ENCODE data around the gene MARK1.

MARK1 gene

DNA sequence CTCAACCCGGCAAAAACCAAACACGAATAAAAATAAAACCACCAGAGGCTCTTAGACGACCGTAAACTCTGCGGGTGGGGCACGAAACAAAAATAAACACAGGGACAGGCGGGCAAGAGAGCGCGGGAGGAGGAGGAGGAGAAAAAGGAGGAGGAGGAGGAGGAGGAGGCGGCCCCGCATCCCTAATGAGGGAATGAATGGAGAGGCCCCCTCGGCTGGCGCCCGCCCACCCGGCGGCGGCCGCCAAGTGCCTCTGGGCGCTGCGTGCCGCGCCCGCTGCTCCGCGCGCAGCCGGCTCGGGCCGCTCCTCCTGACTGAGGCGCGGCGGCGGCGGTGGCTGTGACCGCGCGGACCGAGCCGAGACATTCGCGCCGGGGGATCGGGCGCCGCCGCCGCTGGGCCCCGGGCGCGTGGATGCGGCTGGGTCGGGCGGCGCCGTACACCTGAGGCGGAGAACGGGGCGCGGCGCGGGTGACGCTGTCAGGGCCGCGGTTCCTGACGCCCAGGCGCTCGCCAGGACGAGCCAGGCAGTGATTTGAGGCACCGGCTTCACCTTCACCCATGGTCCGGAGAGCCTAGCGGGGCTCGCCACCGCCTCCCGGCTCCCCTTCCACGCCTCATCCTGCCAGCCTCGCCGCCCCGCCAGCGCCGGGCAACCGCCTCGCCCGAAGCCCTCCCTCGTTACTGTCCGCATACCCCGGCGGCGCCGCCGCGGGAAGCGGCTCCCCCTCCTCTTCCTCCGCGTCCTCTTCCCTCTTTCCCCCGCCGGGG is at the start of gene MARK1:
Gene MARK1 (plus strand): TSS at position 229 of the 771 bp plus-strand sequence. CDS start 687 bp downstream, outside the sequence.
- Mint-ChIP-seq H3K27me3 (ENCODE audit: low read depth) (peaks cover 65% of the 10 kb centered on the region), H3K9me3 (no peaks in the 10 kb centered on the region), H3K27ac (peak within 1 kb of the TSS; percentile 2), H3K36me3 (ENCODE audit: low read depth) (no peaks in the 10 kb centered on the region), H3K4me3 (peak within 1 kb of the TSS; percentile 83), H3K4me1 (ENCODE audit: low read depth) (peaks cover 13% of the 10 kb centered on the region)

GRCh38 chr1:220483700-220484099 is 44.2 kb upstream of the MARK1 start:
- Mint-ChIP-seq H3K4me3 (no peak overlapping the region), H3K4me1 (ENCODE audit: low read depth) (no peaks in the 10 kb centered on the region), H3K27ac (no peak overlapping the region), H3K27me3 (ENCODE audit: low read depth) (no peaks in the 10 kb centered on the region), H3K9me3 (no peaks in the 10 kb centered on the region), H3K36me3 (ENCODE audit: low read depth) (no peaks in the 10 kb centered on the region)

- Mint-ChIP-seq H3K4me3 (no peak overlapping the region), H3K27ac (no peak overlapping the region), H3K4me1 (ENCODE audit: low read depth) (no peaks in the 10 kb centered on the region), H3K36me3 (ENCODE audit: low read depth) (no peaks in the 10 kb centered on the region), H3K9me3 (no peaks in the 10 kb centered on the region), H3K27me3 (ENCODE audit: low read depth) (no peaks in the 10 kb centered on the region)
These were observed 43.8 kb upstream of the MARK1 start for GRCh38 chr1:220484135-220484534.

DNA sequence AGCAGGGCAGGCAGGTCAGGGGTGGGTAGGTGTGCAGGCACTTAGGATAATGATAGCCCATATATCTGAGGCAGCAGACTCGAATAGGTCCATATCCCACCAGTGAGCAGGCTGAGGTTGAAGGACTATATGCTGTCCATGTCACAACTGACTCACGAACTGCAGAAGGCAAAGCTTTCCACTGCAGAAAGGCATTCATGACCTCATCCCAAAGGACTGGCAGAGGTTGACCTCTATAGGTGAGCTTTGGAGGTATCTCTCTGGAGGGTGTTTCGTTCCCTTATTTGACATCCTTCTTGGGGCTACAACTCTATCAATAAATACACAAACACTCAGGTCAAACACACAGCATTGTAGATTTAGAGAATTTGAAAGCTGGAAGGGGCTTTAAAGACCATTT is 42.8 kb upstream of the MARK1 start:
- no peaks in the 10 kb centered on the region for H3K36me3 Mint-ChIP-seq (ENCODE audit: low read depth)

GRCh38 chr1:220485791-220486190 is 42.1 kb upstream of the MARK1 start:
- Mint-ChIP-seq H3K9me3 (no peaks in the 10 kb centered on the region), H3K27me3 (ENCODE audit: low read depth) (no peaks in the 10 kb centered on the region), H3K36me3 (ENCODE audit: low read depth) (no peaks in the 10 kb centered on the region), H3K4me3 (no peak overlapping the region), H3K4me1 (ENCODE audit: low read depth) (no peaks in the 10 kb centered on the region), H3K27ac (no peak overlapping the region)

More for the DNA sequence above, 42.8 kb upstream of the MARK1 start:
- no peak overlapping the region for H3K27ac Mint-ChIP-seq
- H3K4me3 Mint-ChIP-seq, result no peak overlapping the region
- H3K27me3 Mint-ChIP-seq (ENCODE audit: low read depth), result no peaks in the 10 kb centered on the region
- no peaks in the 10 kb centered on the region for H3K9me3 Mint-ChIP-seq
- H3K4me1 Mint-ChIP-seq (ENCODE audit: low read depth), result no peaks in the 10 kb centered on the region

- Mint-ChIP-seq H3K27me3 (ENCODE audit: low read depth) (no peaks in the 10 kb centered on the region), H3K4me1 (ENCODE audit: low read depth) (no peaks in the 10 kb centered on the region), H3K4me3 (no peak overlapping the region), H3K9me3 (no peaks in the 10 kb centered on the region), H3K36me3 (ENCODE audit: low read depth) (no peaks in the 10 kb centered on the region), H3K27ac (no peak overlapping the region)
These were observed 40.6 kb upstream of the MARK1 start for GRCh38 chr1:220487297-220487820.

GRCh38 chr1:220491891-220492290 is 36.0 kb upstream of the MARK1 start:
- no peaks in the 10 kb centered on the region for H3K4me1 Mint-ChIP-seq (ENCODE audit: low read depth)
- H3K9me3 Mint-ChIP-seq, result no peaks in the 10 kb centered on the region
- no peak overlapping the region for H3K4me3 Mint-ChIP-seq
- no peaks in the 10 kb centered on the region for H3K36me3 Mint-ChIP-seq (ENCODE audit: low read depth)
- H3K27me3 Mint-ChIP-seq (ENCODE audit: low read depth), result no peaks in the 10 kb centered on the region
- no peak overlapping the region for H3K27ac Mint-ChIP-seq

- peaks cover 4% of the 10 kb centered on the region for H3K27me3 Mint-ChIP-seq (ENCODE audit: low read depth)
- no peaks in the 10 kb centered on the region for H3K4me1 Mint-ChIP-seq (ENCODE audit: low read depth)
- H3K4me3 Mint-ChIP-seq, result no peak overlapping the region
- no peaks in the 10 kb centered on the region for H3K9me3 Mint-ChIP-seq
- no peaks in the 10 kb centered on the region for H3K36me3 Mint-ChIP-seq (ENCODE audit: low read depth)
- H3K27ac Mint-ChIP-seq, result no peak overlapping the region
These were observed 30.6 kb upstream of the MARK1 start for GRCh38 chr1:220497220-220497947.

GRCh38 chr1:220498188-220498587 is 29.7 kb upstream of the MARK1 start:
- Mint-ChIP-seq H3K4me3 (no peak overlapping the region), H3K27me3 (ENCODE audit: low read depth) (peaks cover 4% of the 10 kb centered on the region), H3K36me3 (ENCODE audit: low read depth) (no peaks in the 10 kb centered on the region), H3K4me1 (ENCODE audit: low read depth) (no peaks in the 10 kb centered on the region), H3K9me3 (no peaks in the 10 kb centered on the region), H3K27ac (no peak overlapping the region)

DNA sequence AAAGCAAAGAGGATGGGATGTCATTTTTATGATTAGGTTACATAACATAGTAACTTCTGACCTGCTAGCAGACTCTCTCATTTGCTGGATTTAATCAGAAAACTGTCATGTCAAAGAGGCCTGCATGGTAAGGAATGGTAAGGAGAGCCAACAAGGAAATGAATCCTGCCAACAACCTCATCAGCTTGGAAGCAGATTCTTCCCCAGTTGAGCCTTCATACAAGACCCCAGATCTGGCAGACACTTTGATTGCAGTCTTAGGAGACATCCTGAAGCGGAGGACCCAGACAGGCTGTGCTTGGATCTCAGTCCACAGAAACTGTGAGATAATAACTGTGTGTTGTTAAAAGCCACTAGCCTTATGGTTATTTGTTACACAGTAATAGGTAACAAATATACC is 27.6 kb upstream of the MARK1 start:
- no peak overlapping the region for H3K4me3 Mint-ChIP-seq

GRCh38 chr1:220504329-220504728 is 23.6 kb upstream of the MARK1 start:
- Mint-ChIP-seq H3K36me3 (ENCODE audit: low read depth) (no peaks in the 10 kb centered on the region), H3K4me1 (ENCODE audit: low read depth) (no peaks in the 10 kb centered on the region), H3K27ac (no peak overlapping the region), H3K9me3 (no peaks in the 10 kb centered on the region), H3K4me3 (no peak overlapping the region), H3K27me3 (ENCODE audit: low read depth) (peaks cover 4% of the 10 kb centered on the region)

More for the DNA sequence above, 27.6 kb upstream of the MARK1 start:
- Mint-ChIP-seq H3K27me3 (ENCODE audit: low read depth) (peaks cover 4% of the 10 kb centered on the region), H3K4me1 (ENCODE audit: low read depth) (no peaks in the 10 kb centered on the region), H3K9me3 (no peaks in the 10 kb centered on the region), H3K36me3 (ENCODE audit: low read depth) (no peaks in the 10 kb centered on the region), H3K27ac (no peak overlapping the region)

GRCh38 chr1:220507085-220507484 is 20.9 kb upstream of the MARK1 start:
- H3K27me3 Mint-ChIP-seq (ENCODE audit: low read depth), result no peaks in the 10 kb centered on the region
- H3K4me1 Mint-ChIP-seq (ENCODE audit: low read depth), result no peaks in the 10 kb centered on the region
- no peak overlapping the region for H3K27ac Mint-ChIP-seq
- H3K36me3 Mint-ChIP-seq (ENCODE audit: low read depth), result no peaks in the 10 kb centered on the region
- H3K9me3 Mint-ChIP-seq, result no peaks in the 10 kb centered on the region
- H3K4me3 Mint-ChIP-seq, result no peak overlapping the region

DNA sequence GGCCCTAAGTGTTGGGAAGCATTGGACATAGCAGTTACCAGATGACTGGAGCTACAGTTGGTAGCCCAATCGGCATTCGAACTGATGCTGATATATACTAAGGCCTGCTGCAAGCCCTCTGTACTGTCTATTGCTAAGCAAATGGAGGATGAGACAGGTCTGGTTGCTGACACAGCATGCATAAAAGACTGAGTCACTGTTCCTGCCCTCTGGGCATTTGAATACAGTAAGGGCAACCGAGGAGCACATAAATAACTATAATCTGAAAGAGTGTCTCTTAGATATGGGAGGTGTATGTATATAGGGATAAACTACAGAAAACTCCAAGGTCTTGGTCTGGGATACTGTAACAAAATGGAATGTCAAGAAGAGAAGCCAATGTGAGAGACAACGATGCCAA is 16.8 kb upstream of the MARK1 start:
- no peaks in the 10 kb centered on the region for H3K9me3 Mint-ChIP-seq
- H3K4me1 Mint-ChIP-seq (ENCODE audit: low read depth), result no peaks in the 10 kb centered on the region
- no peak overlapping the region for H3K4me3 Mint-ChIP-seq
- no peak overlapping the region for H3K27ac Mint-ChIP-seq
- H3K27me3 Mint-ChIP-seq (ENCODE audit: low read depth), result no peaks in the 10 kb centered on the region
- H3K36me3 Mint-ChIP-seq (ENCODE audit: low read depth), result no peaks in the 10 kb centered on the region

GRCh38 chr1:220511785-220512184 is 16.2 kb upstream of the MARK1 start:
- Mint-ChIP-seq H3K36me3 (ENCODE audit: low read depth) (no peaks in the 10 kb centered on the region), H3K4me1 (ENCODE audit: low read depth) (no peaks in the 10 kb centered on the region), H3K27me3 (ENCODE audit: low read depth) (no peaks in the 10 kb centered on the region)

GRCh38 chr1:220513834-220514233 is 14.1 kb upstream of the MARK1 start:
- Mint-ChIP-seq H3K36me3 (ENCODE audit: low read depth) (no peaks in the 10 kb centered on the region), H3K9me3 (no peaks in the 10 kb centered on the region), H3K27ac (no peak overlapping the region), H3K4me1 (ENCODE audit: low read depth) (no peaks in the 10 kb centered on the region), H3K27me3 (ENCODE audit: low read depth) (peaks cover 7% of the 10 kb centered on the region), H3K4me3 (no peak overlapping the region)

More at GRCh38 chr1:220511785-220512184, 16.2 kb upstream of the MARK1 start:
- Mint-ChIP-seq H3K4me3 (no peak overlapping the region), H3K27ac (no peak overlapping the region), H3K9me3 (no peaks in the 10 kb centered on the region)

Data from T-helper 1 cell treated with Interleukin-12 subunit alpha and Interleukin-12 subunit beta and Interleukin-4 antibody, amounts not matched to agents 30 μg/mL and 1 μg/mL, for 36 hours (primary cell).